GM21423 (cell line): ENCODE measurements around the gene KRT27.

Experiments used
- ATAC-seq: cut with Tn5 transposase; IDR thresholded peaks from one replicate; pipeline ENCODE4 v1.9.1; 2021; ENCODE audit warnings: mild to moderate bottlenecking, moderate library complexity; ENCODE audit not compliant: unreplicated experiment

Gene KRT27

GRCh38 chr17:40810494-40810893 lies 28.1 kb upstream of the KRT27 start:
- ATAC-seq: no peak

GRCh38 chr17:40809721-40810421 lies 27.5 kb upstream of the KRT27 start:
- ATAC-seq: no peak

- no peak for ATAC-seq
Measured at GRCh38 chr17:40806131-40806530, 23.8 kb upstream of the KRT27 start.

- ATAC-seq: no peak
Measured at GRCh38 chr17:40803617-40804082, 21.3 kb upstream of the KRT27 start.

GRCh38 chr17:40801157-40801556 lies 18.8 kb upstream of the KRT27 start:
- ATAC-seq: no peak

- no peak for ATAC-seq
Measured at GRCh38 chr17:40800381-40800780, 18.0 kb upstream of the KRT27 start.

GRCh38 chr17:40799859-40800258 lies 17.5 kb upstream of the KRT27 start, which contains the start of gene KRT28:
TSS of gene KRT28 (minus strand) at chr17:40799959. CDS start at chr17:40799893, 66 bp downstream.
- no peak for ATAC-seq

- ATAC-seq: no peak
Measured at GRCh38 chr17:40796846-40797245, 14.5 kb upstream of the KRT27 start.

GRCh38 chr17:40795019-40795667 lies 12.8 kb upstream of the KRT27 start:
- no peak for ATAC-seq

GRCh38 chr17:40794466-40794865 lies 12.1 kb upstream of the KRT27 start:
- ATAC-seq: no peak

- no peak for ATAC-seq
Measured at GRCh38 chr17:40793832-40794231, 11.5 kb upstream of the KRT27 start.

- no peak for ATAC-seq
Measured at GRCh38 chr17:40791787-40792436, 9.6 kb upstream of the KRT27 start.

- ATAC-seq: no peak
Measured at GRCh38 chr17:40791111-40791510, 8.8 kb upstream of the KRT27 start.

GRCh38 chr17:40779181-40779909 lies 3.0 kb downstream of the KRT27 start:
- no peak for ATAC-seq

GRCh38 chr17:40778461-40778860 lies 3.9 kb downstream of the KRT27 start:
- ATAC-seq: no peak

- no peak for ATAC-seq
Measured at GRCh38 chr17:40777971-40778370, 4.4 kb downstream of the KRT27 start.

- no peak for ATAC-seq
Measured at GRCh38 chr17:40777459-40777858, 4.9 kb downstream of the KRT27 start.

GRCh38 chr17:40775945-40776344 lies 6.4 kb downstream of the KRT27 start:
- no peak for ATAC-seq

GRCh38 chr17:40772101-40772500 lies 10.2 kb downstream of the KRT27 start, which contains the start of gene KRT26:
TSS of gene KRT26 (minus strand) at chr17:40772201. CDS start at chr17:40772113, 88 bp downstream.
- no peak for ATAC-seq

- ATAC-seq: no peak
Measured at GRCh38 chr17:40765657-40766056, 16.7 kb downstream of the KRT27 start.

GRCh38 chr17:40763752-40764151 lies 18.6 kb downstream of the KRT27 start:
- no peak for ATAC-seq
